Neuron (in vitro differentiated cells): ENCODE measurements around the gene CACNG3.
"Not testable (repeated sequence)": the region's sequence is repeated elsewhere in the genome, so short reads cannot be mapped to it uniquely, and the experiment has no call there.

Experiments used
- H2AFZ ChIP-seq: one replicate; pipeline ENCODE4 v1.6.1; 2013; ENCODE audit warnings: low read depth, mild to moderate bottlenecking, inconsistent platforms, low read length, moderate library complexity
- H3K27me3 ChIP-seq: one replicate; pipeline ENCODE4 v1.6.1; 2013; ENCODE audit warnings: low read length; ENCODE audit not compliant: insufficient read depth
- H3K36me3 ChIP-seq: one replicate; pipeline ENCODE4 v1.6.1; 2013; ENCODE audit warnings: low read length; ENCODE audit not compliant: insufficient read depth
- H3K4me1 ChIP-seq: one replicate; pipeline ENCODE4 v1.6.1; 2013; ENCODE audit warnings: low read length; ENCODE audit not compliant: insufficient read depth
- H3K4me3 ChIP-seq: 2 replicates; pipeline ENCODE4 v1.5.1; 2013; ENCODE audit warnings: mild to moderate bottlenecking, low read length, moderate library complexity
- H3K9me3 ChIP-seq: one replicate; pipeline ENCODE4 v1.6.1; 2013; ENCODE audit warnings: low read length

CACNG3 gene

DNA sequence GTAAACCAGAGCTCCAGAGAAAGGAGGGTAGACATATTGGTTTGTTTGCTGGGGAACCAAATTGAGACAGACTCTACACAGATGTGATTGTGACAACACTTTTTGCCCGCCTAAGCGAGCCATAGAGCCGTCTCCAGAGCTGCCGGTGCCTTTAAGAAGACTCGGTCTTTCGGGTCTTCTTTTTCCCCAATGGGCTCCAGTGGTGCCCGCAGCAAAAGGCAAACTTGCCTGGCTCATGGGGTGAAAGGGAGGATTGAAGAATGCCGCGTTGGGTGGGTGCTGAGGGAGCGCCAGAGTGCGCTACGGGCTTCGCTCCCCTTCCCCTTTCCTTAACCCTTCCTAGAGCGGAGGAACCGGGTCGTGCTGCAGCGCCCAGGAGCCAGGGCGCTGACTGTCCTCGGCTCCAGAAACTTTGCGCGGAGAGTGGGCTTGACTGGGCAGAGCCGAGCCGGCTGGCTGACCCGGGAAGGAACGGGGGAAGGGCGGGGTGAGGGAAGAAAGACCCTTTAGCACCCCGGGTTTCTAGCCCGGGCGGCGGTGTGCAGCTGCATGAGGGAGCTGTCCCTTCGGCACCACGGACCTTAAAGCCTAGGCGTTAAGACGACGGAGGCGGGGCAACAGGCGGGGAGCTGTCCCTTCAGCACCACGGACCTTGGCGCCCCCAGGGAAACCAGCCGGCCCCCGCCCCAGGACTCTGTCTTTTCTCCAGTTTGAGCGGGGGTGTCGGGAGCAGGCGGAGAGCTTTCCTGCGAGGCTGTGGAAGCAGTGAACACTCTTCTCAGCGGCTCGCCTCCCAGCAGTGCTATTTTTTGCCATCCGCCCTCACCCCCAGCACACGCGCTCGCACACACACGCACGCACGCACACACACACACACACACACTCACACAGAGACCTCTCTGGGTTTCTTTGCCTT lies at the start of gene CACNG3:
TSS of gene CACNG3 (plus strand) at position 880 of the 916 bp plus-strand sequence. CDS start 420 bp downstream, outside the sequence.
- Histone ChIP-seq H2AFZ (no peak within 1 kb of the TSS), H3K27me3 (peaks cover 22% of the 10 kb centered on the region), H3K36me3 (no peaks in the 10 kb centered on the region), H3K4me3 (no peak within 1 kb of the TSS), H3K4me1 (no peaks in the 10 kb centered on the region), H3K9me3 (no peaks in the 10 kb centered on the region)

DNA sequence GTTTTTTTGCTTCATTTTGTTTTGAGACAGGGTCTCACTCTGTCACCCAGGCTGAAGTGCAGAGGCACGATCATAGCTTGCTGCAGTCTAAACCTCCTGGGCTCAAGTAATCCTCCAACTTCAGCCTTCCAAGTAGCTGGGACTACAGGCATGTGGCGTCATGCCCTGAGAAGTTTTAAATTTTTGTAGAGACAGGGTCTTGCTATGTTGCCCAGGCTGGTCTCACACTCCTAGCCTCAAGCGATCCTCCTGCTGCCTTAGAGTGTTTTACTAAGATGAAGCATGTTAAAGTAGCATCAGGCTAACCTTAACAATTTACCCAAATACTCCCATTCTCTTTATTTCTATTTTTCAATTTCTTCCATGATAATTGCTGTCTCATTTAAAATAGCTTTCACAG lies 49.2 kb upstream of the CACNG3 start:
- Histone ChIP-seq H3K27me3 (no peaks in the 10 kb centered on the region), H3K4me3 (no peak overlapping the region), H2AFZ (no peak overlapping the region), H3K9me3 (no peaks in the 10 kb centered on the region), H3K4me1 (peaks cover 7% of the 10 kb centered on the region), H3K36me3 (no peaks in the 10 kb centered on the region)

DNA sequence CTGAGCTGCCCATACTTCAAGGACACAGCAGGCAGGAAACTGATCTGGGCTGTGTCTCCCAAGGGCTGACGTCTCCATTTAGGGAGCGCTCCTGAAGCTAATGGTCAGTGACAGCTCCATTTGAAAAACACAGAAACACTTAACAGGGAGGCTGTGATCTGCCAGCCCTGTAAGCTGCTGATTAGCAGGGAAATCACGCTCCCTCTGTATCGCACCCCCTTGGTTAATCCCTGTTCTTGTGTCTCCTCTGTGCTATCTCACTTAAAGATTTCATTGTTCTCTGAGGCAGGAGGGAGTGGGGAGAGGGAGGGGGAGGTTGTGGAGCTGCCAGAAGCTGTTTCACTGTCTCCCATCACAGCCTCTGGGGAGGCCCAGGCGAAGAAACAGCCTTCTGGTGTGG lies 47.4 kb upstream of the CACNG3 start:
- Histone ChIP-seq H3K36me3 (no peaks in the 10 kb centered on the region), H3K4me1 (peaks cover 7% of the 10 kb centered on the region), H3K4me3 (no peak overlapping the region), H3K27me3 (no peaks in the 10 kb centered on the region), H2AFZ (no peak overlapping the region), H3K9me3 (no peaks in the 10 kb centered on the region)

DNA sequence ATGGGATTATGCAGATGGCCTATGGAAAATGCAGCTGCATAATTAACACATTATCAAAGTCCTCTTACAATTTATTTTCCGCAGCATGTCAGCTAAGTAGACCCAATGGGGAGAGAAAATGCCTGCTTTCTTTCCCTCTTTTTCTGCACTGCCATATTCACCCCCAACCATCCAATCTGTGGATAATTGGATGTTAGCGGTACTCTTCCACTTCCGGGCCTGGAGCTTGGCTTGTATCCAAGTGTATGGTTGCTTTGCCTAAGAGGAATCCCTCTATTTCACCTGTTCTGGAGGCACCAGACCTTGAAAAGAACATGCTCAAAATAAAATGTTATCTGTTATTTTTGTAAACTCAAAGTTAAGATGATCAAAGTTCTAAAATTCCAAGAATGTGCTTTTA lies 41.1 kb upstream of the CACNG3 start:
- Histone ChIP-seq H3K4me1 (no peaks in the 10 kb centered on the region), H3K9me3 (no peaks in the 10 kb centered on the region), H3K4me3 (no peak overlapping the region), H2AFZ (no peak overlapping the region), H3K27me3 (peaks cover 2% of the 10 kb centered on the region), H3K36me3 (no peaks in the 10 kb centered on the region)

DNA sequence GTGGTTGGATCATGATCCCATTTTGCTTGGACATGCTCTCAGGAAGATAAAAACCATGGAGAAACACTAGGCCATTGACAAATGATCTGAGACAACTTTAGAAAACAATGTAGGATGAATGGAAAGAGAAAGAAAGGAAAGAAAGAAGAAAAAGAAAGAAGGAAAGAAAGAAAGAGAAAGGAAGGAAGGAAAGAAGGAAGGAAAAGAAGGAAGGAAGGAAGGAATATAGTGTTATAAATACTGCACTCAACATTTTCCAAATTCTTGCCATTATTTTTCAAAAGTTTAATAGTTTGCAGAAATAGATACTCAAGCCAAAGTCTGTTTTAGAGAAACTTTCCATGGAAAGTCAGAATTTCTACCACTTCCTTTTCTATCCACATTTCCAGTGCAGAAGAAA lies 39.2 kb upstream of the CACNG3 start:
- H3K27me3 ChIP-seq, result peaks cover 2% of the 10 kb centered on the region
- H3K9me3 ChIP-seq, result no peaks in the 10 kb centered on the region
- no peak overlapping the region for H3K4me3 ChIP-seq
- no peak overlapping the region for H2AFZ ChIP-seq
- no peaks in the 10 kb centered on the region for H3K4me1 ChIP-seq
- no peaks in the 10 kb centered on the region for H3K36me3 ChIP-seq

DNA sequence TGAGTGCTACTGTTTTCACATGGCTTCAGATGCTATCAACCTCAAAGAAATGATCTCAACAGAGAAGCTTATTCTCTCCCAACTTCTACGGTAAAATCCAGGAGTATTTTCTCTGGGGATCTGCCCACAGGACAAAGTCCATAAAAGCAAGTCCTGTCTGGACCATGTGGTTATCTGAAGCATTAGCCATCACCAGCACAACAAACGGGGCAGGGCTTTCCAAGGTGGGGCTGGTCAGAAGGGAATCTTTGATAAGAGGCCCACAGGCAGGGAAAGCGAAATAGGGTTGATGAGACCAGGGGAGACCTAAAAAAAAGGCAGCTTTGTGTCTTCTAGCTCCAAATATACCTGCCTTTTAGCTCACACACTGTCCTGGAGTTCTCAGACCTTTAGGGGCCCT lies 38.7 kb upstream of the CACNG3 start:
- H3K4me3 ChIP-seq, result no peak overlapping the region
- no peaks in the 10 kb centered on the region for H3K4me1 ChIP-seq
- peaks cover 2% of the 10 kb centered on the region for H3K27me3 ChIP-seq
- H3K36me3 ChIP-seq, result no peaks in the 10 kb centered on the region
- H2AFZ ChIP-seq, result no peak overlapping the region
- no peaks in the 10 kb centered on the region for H3K9me3 ChIP-seq

DNA sequence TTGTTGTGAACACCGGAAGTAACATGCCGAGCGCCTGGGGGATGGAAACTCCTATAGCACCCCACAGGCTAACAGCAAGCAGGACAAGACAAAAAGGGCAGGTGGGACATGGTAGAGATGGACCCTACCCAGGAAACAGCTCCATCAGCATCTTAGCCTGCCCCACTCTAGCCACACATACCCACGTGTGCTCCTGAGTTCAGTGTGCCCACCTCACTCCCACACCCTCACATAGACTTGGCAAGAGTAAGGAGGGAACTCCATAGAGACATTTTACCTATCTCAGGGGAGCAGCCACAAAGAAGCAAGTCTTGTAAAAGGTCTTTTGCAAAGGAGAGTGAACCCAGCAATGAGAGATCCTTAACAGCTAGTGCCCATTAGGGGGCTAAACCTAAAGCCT lies 37.8 kb upstream of the CACNG3 start:
- H3K4me1 ChIP-seq, result no peaks in the 10 kb centered on the region
- H3K36me3 ChIP-seq, result no peaks in the 10 kb centered on the region
- no peaks in the 10 kb centered on the region for H3K9me3 ChIP-seq
- peaks cover 2% of the 10 kb centered on the region for H3K27me3 ChIP-seq
- H3K4me3 ChIP-seq, result no peak overlapping the region
- H2AFZ ChIP-seq, result no peak overlapping the region

DNA sequence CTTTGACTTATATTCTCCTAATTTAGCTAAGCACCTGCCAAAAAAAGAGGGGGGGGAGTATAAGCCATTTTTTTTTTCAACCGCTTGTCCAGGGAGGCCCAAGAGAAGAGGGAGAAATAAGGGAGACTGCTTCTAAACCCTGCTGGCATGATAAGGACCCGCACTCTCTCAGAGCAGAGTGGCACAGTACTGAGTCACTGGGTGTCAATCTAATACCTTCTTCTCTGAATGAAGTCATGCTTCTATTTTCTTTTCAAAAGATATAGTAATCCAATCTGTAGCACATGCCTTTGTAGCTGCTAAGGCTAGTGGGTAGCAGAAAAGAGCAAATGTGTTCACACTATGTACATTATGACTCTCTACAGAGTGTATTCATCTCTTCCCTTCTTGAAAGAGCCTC lies 34.9 kb upstream of the CACNG3 start:
- peaks cover 2% of the 10 kb centered on the region for H3K27me3 ChIP-seq

DNA sequence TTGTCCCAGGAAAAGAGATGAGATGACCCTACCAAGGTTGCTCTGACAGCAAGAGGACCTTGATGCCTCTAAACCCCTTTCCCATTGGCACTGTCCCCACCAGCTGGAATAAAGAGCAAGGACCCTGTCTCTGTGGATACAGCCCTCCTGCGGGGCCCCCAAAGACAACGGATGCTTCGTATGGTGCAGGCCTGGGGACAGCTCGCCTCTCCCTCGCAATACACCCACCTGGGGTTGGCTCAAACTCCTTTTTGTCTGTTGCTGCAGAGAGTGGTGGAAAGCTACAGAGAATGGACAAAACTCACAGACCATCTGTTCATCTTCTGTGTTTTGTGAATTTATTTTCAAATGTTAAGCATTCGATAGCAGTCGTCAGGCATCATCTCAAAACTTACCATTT lies 27.6 kb upstream of the CACNG3 start:
- Histone ChIP-seq H3K4me1 (no peaks in the 10 kb centered on the region), H3K36me3 (no peaks in the 10 kb centered on the region), H3K9me3 (no peaks in the 10 kb centered on the region), H3K27me3 (no peaks in the 10 kb centered on the region), H2AFZ (no peak overlapping the region), H3K4me3 (no peak overlapping the region)

More for the DNA sequence above, 34.9 kb upstream of the CACNG3 start:
- Histone ChIP-seq H2AFZ (no peak overlapping the region), H3K4me1 (no peaks in the 10 kb centered on the region), H3K4me3 (no peak overlapping the region), H3K36me3 (no peaks in the 10 kb centered on the region), H3K9me3 (no peaks in the 10 kb centered on the region)

DNA sequence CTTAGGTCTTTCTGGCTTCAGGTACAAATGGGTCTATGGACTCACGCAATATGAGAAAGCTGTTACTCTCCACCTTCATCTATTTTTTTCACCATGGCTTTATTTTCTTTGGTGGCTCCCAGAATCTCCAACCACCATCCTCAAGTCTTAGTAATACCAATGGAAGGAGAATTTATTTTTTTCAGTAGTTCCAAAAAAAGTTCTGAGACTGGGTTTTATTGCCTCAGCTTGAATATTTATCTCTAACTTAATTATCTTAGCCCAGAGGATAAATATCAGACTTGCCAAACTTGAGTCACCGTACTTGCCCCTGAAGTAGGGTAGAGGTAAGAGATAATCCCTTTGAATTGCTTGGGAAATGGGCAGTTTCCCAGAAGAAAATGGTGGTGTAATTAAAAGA lies 23.2 kb upstream of the CACNG3 start:
- Histone ChIP-seq H2AFZ (no peak overlapping the region), H3K4me1 (no peaks in the 10 kb centered on the region), H3K9me3 (no peaks in the 10 kb centered on the region), H3K27me3 (peaks cover 2% of the 10 kb centered on the region), H3K4me3 (no peak overlapping the region), H3K36me3 (no peaks in the 10 kb centered on the region)

DNA sequence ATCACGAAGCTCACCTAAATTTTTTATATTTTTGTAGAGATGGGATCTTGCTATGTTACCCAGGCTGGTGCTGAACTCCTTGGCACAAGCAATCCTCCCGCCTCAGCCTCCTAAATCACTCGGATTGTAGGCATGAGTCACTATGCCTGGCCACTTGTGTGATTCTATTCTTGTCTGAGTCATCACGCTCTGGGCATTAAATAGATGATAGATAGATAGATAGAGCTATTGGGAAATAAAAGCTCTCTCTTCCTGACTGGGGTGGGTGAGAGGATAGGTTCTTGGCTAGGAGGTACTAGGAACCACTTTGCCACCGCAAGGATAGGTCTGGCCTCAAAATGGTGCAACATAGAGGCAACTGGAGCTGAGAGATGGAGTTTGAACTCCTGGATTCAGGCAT lies 21.4 kb upstream of the CACNG3 start:
- Histone ChIP-seq H2AFZ (no peak overlapping the region), H3K4me1 (no peaks in the 10 kb centered on the region), H3K9me3 (no peaks in the 10 kb centered on the region)

DNA sequence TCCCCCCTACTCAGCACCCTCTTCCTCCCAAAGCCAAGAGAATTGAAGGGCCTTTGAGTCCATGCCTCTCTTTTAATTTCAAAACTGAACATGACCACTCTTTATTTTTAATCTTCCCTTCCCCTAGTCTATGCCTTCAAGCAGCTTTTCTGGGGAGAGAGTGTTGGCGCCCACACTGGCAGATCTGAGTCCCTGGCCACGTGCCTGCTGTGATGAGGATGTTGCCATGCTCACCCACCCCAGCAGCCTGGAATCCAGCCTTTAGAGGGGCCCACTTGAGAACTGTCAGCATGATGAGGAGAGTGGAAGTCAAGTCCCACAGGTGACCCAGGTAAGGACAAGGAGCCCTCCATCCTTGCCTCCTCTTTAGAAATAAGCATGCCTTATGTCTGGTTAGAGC lies 20.3 kb upstream of the CACNG3 start:
- Histone ChIP-seq H3K9me3 (no peaks in the 10 kb centered on the region), H2AFZ (no peak overlapping the region), H3K36me3 (no peaks in the 10 kb centered on the region), H3K4me3 (no peak overlapping the region), H3K27me3 (peaks cover 2% of the 10 kb centered on the region), H3K4me1 (no peaks in the 10 kb centered on the region)

More for the DNA sequence above, 21.4 kb upstream of the CACNG3 start:
- Histone ChIP-seq H3K4me3 (no peak overlapping the region), H3K27me3 (peaks cover 2% of the 10 kb centered on the region), H3K36me3 (no peaks in the 10 kb centered on the region)

DNA sequence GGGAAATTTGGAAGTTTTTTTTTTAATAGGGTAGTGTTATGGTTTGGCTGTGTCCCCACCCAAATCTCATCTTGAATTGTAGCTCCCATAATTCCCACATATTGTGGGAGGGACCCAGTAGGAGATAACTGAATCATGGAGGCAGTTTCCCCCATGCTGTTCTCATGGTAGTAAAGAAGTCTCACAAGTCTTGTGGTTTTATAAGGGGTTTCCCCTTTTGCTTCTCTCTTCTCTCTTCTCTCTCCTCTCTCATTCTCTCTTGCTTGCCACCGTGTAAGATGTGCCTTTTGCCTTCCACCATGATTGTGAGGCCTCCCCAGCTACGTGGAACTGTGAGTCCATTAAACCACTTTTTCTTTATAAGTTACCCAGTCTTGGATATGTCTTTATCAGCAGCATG lies 17.3 kb upstream of the CACNG3 start:
- not testable (repeated sequence) for H3K27me3 ChIP-seq, H2AFZ ChIP-seq, H3K4me1 ChIP-seq, H3K36me3 ChIP-seq, H3K9me3 ChIP-seq, H3K4me3 ChIP-seq
